ENCODE measurements around the gene COL17A1.

Gene COL17A1

GRCh38 chr10:104053201-104053600, 32.5 kb downstream of the COL17A1 start:
- no peak for DNase-seq (ENCODE audit: low read depth in 2 of 2)

DNA sequence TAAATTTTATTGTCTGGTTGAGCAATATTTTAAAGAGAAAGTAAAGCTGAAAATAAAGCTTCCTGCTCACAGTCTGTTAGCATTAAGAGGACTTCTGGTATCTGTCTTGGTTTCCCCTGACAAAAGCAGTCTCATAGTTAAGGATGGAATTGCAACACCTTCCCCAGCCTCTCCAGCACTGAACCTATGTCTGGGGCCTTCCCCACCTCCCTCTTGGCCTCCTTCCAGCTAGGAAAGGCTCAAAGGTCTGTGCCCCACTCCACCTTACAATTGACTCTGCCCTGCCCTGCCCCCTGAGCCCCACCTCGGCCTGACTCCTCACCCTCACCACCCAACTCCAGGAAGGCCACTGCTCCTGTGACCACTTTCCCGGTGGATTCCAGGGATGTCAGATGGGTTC, 33.2 kb downstream of the COL17A1 start:
- DNase-seq (ENCODE audit: low read depth in 2 of 2) = no peak

DNA sequence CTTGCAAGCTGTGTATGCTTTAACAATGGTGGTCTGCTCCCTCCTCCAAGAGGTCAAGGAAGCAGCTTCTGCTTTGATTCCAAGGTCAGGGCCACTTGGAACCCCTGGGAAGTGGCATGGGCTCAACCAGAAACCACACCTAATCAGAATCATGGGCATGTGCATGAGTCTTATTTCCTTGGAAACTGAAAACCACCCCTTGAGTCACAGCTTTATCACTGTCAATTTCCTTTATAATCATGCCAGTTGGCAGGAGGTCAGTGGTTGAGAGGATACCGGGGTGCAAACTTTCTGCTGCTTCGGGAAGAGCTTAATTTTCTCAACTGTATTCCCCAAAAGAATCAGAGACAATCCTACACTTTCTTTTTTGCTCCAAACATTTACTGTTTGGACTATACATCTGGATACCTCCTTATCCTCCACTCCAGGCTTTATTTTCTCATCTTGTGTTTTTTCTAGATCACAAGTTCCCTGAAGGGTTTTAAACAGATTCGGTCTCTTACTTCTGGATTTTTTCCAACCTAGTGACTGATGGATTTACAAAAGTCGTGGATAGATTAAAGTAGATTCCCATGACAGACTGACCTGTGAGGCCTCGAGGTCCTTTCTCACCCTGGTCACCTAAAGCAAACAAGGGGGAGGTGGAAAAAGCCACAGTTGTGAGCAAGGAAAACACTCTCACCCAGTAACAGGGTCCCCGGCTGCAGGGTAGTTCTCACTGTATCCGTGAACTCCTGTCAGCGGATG, 36.0 kb downstream of the COL17A1 start:
- no peak for DNase-seq (ENCODE audit: low read depth in 2 of 2)

GRCh38 chr10:104046651-104047050, 39.0 kb downstream of the COL17A1 start:
- no peak for DNase-seq (ENCODE audit: low read depth in 2 of 2)

DNA sequence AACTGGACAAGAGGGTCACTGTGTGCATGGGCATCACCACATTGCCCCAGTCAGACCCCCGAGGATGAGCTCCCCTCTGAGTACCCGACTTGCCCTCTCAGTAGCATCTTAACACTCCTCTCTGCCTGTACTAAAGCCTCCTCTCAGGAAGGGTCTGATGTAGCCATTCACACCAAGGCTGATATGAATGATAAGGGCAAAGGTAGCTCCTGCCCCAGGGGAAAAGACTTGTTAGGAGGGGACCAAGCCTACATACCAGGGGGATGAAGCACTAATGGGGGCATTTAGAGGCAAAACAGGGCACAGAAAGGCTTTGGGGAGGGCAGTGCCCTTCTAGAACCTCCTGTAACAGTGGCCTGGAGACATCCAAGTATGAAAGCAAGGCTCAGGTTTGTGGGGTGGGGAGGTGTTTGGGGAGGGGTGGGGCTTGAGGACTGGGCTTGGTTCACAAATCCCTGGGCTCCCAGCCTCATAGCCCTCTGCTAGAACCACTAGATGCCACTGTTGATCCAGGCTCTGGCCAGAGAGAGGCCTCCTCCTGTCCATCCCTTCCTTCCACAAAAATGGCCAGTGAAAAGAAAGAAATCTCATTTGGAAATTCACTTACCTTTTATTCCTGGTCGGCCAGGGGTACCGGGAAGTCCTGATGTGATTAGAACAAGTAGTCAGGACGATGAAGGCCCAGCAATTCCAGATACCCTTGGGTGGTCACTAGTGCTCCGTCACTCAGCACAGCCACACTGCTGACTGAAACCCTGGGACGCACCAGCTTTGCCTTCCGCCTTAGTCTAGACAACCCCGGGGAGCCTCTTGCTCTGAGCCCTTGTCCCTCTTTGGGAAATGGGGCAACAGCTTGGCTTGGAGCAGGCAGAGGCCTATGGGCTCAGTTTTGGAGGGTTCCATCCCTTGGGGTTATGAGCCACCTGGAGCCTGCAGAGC, 40.3 kb downstream of the COL17A1 start:
- DNase-seq (ENCODE audit: low read depth in 2 of 2) = no peak

DNA sequence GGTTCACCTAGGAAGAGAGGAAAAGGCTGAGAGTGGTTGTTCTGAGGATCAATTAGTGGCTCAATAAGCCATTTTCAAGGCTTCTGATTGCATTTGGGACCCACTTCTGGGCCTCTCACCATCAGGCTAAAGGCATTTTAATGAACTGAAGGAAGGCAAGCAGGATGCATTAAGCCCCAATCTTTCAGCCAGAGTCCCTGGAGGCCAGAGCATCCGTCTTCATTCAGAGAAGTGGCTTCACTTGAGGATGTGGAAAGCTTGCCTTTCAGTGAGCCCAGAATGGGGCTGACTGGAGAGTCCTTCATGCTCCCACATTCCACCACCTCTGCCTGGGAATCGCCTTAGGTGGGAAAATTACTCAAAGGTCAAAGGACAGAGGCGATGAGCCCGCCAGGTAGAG, 41.8 kb downstream of the COL17A1 start:
- DNase-seq (ENCODE audit: low read depth in 2 of 2) = no peak

- no peak for DNase-seq (ENCODE audit: low read depth in 2 of 2)
Observed at GRCh38 chr10:104043185-104043830, 42.4 kb downstream of the COL17A1 start.

- DNase-seq (ENCODE audit: low read depth in 2 of 2) = no peak
Observed at GRCh38 chr10:104041891-104042535, 43.7 kb downstream of the COL17A1 start.

DNA sequence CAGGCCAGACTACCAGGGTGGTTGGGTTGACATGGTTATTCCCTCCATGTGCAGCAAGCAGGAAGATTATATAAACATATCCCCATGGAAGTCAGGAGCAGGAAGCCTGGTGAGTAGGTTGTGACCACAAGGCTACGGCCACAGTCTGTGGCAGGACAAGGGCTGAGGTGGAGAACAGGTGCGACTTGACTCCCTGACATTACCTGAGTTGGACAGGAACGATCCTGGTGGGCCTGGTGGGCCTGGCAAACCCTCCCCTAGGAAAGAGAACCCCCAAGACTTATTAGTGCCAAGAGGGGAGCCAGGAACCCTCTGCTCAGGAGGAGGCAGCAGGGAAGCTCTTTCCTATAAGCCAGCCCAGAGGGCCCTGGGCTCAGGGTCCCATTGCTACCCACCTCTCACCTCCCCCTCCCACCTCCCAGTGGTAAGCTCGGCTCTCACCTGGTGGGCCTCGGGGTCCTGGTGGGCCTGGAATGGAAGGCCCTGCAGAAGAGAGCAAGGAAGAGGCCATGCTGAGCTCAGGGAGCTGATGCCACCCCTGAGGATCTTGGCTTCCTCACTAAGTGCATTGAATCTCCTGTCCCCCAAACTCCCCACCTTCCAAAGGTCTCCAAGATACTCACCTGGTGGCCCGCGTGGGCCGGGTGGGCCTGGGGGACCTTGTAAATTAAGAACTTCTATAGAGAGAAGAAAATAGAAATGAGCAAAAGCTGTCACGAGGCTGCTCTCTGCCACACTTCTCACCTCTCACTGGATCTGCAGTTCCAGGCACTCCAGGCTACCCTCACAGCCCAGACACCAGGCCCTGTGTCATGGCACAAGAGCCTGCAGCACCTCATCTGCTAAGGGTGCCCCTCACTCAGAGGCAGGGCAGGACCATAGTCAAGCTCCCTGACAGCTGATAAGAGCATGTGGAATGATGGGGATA, 44.6 kb downstream of the COL17A1 start:
- no peak for DNase-seq (ENCODE audit: low read depth in 2 of 2)

GRCh38 chr10:104040382-104040781, 45.3 kb downstream of the COL17A1 start:
- DNase-seq (ENCODE audit: low read depth in 2 of 2) = no peak

GRCh38 chr10:104038958-104039752, 46.5 kb downstream of the COL17A1 start:
- DNase-seq (ENCODE audit: low read depth in 2 of 2) = no peak

DNA sequence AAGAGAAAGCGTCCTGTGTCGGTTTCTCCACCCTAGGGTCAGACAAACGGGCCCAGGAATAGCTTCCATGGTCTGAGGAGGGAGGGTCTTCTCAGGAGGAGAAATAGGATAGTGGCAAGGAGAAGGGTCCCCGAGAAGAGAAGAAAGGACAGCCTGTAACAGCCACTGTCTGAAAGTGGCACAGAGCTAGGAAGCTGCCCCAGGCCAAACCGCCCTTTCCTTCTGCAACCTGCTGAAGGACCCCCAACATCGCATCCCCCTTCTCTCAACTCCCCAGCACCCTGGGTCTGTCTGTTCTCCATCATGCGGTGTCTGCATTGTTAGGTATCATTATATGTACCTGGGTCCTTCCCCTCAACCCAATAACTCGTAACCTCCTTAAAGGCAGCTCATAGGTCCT, 47.1 kb downstream of the COL17A1 start:
- no peak for DNase-seq (ENCODE audit: low read depth in 2 of 2)

DNA sequence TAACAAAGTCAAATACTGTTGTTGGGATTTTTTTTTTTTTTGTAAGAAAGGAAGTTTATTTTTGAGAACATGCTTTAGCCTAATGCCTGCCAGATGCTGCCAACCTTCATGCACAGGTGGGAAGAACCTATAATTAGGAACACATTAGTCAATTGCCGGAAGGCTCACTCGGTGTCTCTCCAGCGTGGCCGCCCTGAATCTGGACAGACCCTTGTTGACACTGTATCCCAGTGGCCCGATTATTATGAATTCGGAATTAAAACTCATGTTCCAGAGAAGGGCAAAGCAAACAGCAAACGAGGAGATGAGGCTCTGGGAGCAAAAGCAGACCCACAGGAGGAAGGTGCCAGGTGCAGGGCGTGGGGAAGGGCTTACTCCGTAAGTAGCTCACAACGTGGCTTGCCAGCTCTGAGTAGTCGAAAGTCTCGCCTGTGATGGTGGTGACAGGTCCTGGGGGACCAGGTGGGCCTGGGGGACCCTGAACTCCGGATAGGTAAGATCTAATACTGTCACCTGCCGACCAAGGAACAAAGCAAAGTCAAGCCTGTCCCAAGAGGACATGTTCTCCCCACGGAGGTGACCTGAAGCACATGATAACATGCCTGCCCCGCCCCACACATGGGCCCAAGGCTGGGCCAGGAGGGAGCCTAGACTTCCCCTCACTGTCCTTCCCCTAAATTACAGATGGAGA, 48.3 kb downstream of the COL17A1 start:
- no peak for DNase-seq (ENCODE audit: low read depth in 2 of 2)

GRCh38 chr10:104036518-104037260, 49.0 kb downstream of the COL17A1 start:
- no peak for DNase-seq (ENCODE audit: low read depth in 2 of 2)

GRCh38 chr10:104036069-104036384, 49.7 kb downstream of the COL17A1 start:
- no peak for DNase-seq (ENCODE audit: low read depth in 2 of 2)

DNA sequence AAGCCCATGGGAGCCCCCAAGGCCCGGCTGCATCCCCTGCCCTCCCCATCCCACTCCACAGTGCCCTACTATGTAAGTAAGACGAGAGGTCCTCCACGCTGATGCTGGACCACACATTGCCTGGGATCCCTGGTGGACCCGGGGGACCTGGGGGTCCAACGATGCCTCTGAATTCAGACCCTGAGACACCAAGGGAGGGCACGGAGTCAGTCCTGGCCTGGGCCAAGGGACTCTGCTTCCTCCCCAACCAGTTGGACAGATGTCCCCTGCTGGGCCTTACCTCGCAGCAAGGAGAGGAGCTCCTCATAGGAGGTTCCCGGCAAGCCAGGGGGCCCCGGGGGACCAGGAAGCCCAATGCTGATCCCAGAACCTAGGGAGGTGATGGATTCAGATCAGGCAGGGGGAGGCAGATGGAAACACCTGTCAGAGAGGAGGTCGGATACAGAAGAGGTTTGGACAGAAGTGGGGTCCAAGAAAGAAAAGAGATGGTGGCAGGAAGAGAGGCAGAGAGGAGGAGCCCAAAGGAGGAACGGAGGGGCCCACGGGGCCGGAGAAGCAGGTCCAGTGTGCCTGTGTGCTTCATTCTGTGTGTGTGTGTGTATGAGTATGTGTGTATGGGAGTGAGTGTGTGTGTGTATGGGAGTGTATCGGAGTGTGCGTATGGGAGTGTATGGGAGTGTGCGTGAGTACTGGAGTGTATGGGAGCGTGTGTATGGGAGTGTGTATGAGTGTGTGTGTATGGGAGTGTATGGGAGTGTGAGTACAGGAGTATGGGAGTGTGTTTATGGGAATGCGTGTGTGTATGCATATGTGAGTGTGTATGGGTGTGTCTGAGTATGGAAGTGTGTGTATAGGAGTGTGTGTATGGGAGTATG, 50.2 kb downstream of the COL17A1 start:
- no peak for DNase-seq (ENCODE audit: low read depth in 2 of 2)

DNA sequence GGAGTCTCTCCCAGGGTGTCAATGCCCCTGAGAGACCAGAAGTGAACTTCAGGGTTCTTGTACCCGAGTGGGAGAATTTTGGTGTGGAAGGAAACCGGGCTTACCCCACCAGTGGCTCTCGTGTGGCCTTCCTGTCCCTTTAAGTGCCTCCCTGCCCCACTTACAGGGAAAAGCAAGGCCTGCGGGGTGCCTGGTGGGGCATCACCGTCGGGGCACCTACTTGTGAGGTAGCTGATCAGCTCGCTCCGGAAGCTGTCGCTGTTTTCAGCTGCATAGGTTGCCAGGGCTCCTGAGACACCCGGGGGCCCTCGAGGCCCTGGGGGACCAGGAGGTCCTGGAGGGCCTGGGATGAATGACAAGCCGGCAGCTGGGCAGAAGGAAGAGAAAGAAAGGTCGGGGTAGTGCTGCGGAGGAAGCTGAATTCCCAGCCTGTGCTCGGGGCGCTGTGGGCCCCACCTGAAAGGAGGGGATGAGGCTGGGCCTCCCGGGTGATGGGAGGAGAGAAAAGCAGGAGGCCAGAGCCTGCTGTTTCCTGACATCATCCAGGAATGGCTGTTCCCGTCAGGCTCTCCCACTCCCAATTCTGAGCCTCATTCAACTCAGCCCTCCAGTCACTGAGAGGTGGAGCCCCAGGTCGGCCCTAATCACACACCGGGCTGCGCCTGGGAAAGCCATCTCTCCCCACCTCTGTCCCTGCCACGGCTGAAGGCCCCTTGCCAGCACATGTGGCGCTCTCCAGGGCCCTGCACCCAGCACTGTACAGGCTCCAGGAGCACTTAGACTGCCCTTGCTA, 51.1 kb downstream of the COL17A1 start:
- DNase-seq (ENCODE audit: low read depth in 2 of 2) = no peak

All from stimulated activated CD4-positive, alpha-beta T cell treated with anti-CD3 and anti-CD28 coated beads, Interleukin-4, amount 100 ng/mL, for 48 hours (primary cell).